ENCODE results near the gene ZBTB20. TPM values are rescaled to one million over a fixed set of nuclear protein-coding genes. Genes with fewer than 3 reads are reported as not detected.
A peak's percentile ranks its signal among the peaks of the same experiment; 100 is the strongest.

Gene ZBTB20
- total RNA-seq, 2 donors from 2014 or later: 55.3 to 61.2 TPM

DNA sequence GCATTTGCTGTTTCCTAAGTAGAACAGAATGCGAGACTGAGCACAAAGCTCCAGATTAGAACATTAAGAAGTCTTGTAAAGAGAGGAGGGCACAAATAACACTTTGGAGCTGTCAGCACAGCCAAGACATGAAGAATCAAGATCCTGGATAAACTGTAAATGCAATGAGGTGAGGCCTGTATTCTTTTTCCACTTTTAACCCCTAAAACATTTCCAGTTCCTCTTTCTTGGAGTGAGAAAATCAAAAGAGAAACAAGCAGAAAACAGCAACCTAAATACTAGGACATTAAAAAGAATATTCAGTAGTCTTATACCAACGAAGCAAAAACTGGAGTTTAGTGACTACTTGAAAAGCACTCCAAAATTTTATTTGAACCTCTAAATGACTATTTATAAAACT lies 204.3 kb downstream of the ZBTB20 start:
- no peaks in the 10 kb centered on the region for H3K36me3 Mint-ChIP-seq (ENCODE audit: low read depth)
- ATAC-seq (no peak), DNase-seq (no peak)
- no peaks in the 10 kb centered on the region for H3K9me3 ChIP-seq (ENCODE audit: control insufficient read depth, low read length, poor library complexity, severe bottlenecking)
- H3K4me1 Mint-ChIP-seq: no peaks in the 10 kb centered on the region
- H3K4me3 Mint-ChIP-seq: no peak overlapping the region
- no peak overlapping the region for H3K27ac Mint-ChIP-seq
- H3K27me3 Mint-ChIP-seq: no peaks in the 10 kb centered on the region

DNA sequence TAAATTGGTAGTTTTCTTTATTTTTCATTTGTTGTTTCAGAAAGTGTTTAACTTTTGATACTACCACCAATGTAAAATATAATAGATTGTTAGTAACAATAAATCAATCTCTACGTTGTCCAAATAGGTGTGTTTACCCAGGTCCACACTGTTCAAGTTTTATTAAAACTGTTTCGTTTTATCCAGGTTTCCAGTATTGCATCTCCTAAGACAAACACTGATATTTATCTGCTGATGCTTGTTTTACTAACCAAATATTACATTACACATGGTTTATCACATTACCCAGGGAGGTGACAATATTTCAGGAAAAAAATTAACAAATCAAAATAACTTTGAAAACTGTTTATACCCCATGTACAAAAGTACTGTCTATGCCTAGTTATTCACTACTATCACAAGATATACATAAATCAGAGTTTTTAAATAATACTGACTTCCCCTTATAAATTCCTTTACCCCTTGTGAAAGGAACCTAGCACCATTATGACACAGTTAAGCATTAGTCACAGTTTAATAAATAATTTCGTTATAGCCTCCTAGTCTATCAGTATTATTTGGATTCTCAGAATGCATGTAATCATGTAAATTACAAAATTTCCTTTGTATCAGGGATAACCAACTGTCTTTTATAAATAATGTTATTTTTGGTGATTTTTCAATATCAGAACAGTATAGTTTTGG lies 205.3 kb downstream of the ZBTB20 start:
- Mint-ChIP-seq H3K4me3 (no peak overlapping the region), H3K27me3 (no peaks in the 10 kb centered on the region), H3K36me3 (ENCODE audit: low read depth) (no peaks in the 10 kb centered on the region)

DNA sequence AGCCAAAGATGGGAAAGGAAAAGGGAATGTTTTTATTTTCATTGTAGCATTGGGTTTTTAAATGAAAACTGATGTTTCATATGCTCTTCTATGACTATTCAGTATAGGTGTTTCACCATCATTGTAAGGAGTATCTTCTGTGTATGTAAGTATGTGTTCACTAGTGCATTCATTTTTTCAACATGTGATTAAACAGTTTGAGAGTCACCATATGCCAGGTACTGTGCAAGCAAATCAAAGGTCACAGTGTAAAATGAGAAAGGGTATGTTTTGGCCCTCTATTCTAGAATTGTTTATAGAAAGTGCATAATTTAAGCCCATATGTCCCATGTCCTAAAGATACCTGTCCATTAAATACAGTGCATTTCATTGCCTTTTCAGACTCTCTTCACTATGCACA lies 207.2 kb downstream of the ZBTB20 start:
- peaks cover 2% of the 10 kb centered on the region for H3K36me3 Mint-ChIP-seq (ENCODE audit: low read depth)
- DNase-seq (no peak), ATAC-seq (no peak)
- no peak overlapping the region for H3K4me3 Mint-ChIP-seq
- no peaks in the 10 kb centered on the region for H3K4me1 Mint-ChIP-seq
- H3K9me3 ChIP-seq (ENCODE audit: control insufficient read depth, low read length, poor library complexity, severe bottlenecking): no peaks in the 10 kb centered on the region
- H3K27me3 Mint-ChIP-seq: no peaks in the 10 kb centered on the region
- no peak overlapping the region for H3K27ac Mint-ChIP-seq

More for the DNA sequence above, 205.3 kb downstream of the ZBTB20 start:
- H3K4me1 Mint-ChIP-seq: no peaks in the 10 kb centered on the region
- H3K27ac Mint-ChIP-seq: no peak overlapping the region
- H3K9me3 ChIP-seq (ENCODE audit: control insufficient read depth, low read length, poor library complexity, severe bottlenecking): no peaks in the 10 kb centered on the region
- DNase-seq (no peak), ATAC-seq (no peak)

DNA sequence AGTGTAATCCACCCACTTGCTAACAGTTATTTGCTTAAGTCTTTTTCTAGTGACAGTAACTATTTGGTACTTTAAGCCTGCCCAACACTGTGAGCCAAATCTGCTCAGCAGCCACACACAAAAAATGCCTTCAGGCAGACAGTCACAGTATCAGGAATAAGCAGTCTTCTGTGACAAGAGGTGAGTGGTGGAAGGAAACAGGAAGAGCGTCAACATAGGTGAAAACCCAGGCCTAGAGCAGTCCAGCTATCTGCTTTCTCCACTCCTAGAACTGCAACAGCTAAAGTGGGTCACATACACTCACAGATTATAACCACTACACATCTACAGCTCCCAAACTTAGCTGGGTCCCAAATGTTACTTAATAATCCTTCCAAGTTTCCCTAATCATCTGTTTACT lies 213.7 kb downstream of the ZBTB20 start:
- H3K4me1 Mint-ChIP-seq: peaks cover 6% of the 10 kb centered on the region
- no peak for ATAC-seq

DNA sequence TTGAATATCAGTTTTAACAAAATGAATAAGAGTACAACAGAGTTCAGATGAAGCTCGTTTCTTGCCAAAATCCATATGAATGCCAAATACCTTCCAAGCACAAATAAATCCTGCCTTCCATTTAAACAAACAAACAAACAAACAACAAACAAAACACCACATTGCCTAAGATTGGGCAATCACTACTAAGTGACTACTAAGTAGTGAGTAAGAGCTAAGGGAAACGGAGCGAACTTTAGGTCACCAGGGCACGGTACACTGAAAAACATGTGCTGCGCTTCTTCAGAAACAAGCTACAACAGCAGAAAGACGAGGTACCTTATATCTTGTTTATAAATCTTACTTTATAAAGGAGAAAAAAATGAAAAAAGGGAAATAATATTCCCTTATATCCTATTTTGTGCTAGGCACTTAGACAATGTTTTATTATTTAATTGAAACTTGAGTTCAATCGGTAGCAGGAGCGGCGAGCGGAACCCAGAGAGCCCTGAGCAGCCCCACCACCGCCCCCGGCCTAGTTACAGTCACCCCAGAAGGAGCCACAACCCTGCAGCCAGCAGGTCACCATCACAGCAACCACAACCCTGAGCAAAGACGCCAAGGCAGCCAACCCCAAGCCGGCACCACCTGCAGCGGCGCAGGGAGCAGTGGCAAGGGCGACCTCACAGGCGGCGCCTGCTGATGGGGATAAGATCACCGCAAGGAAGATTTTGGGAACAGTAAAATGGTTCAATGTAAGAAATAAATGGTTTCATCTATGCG lies 216.9 kb downstream of the ZBTB20 start:
- DNase-seq (no peak), ATAC-seq (no peak)
- no peak overlapping the region for H3K4me3 Mint-ChIP-seq
- H3K9me3 ChIP-seq (ENCODE audit: control insufficient read depth, low read length, poor library complexity, severe bottlenecking): no peaks in the 10 kb centered on the region
- H3K27me3 Mint-ChIP-seq: no peaks in the 10 kb centered on the region
- H3K4me1 Mint-ChIP-seq: peaks cover 6% of the 10 kb centered on the region
- peaks cover 15% of the 10 kb centered on the region for H3K36me3 Mint-ChIP-seq (ENCODE audit: low read depth)
- H3K27ac Mint-ChIP-seq: no peak overlapping the region

More for the DNA sequence above, 213.7 kb downstream of the ZBTB20 start:
- H3K36me3 Mint-ChIP-seq (ENCODE audit: low read depth): peaks cover 17% of the 10 kb centered on the region
- no peaks in the 10 kb centered on the region for H3K9me3 ChIP-seq (ENCODE audit: control insufficient read depth, low read length, poor library complexity, severe bottlenecking)
- H3K4me3 Mint-ChIP-seq: no peak overlapping the region
- H3K27ac Mint-ChIP-seq: no peak overlapping the region
- H3K27me3 Mint-ChIP-seq: no peaks in the 10 kb centered on the region
- no peak for DNase-seq

DNA sequence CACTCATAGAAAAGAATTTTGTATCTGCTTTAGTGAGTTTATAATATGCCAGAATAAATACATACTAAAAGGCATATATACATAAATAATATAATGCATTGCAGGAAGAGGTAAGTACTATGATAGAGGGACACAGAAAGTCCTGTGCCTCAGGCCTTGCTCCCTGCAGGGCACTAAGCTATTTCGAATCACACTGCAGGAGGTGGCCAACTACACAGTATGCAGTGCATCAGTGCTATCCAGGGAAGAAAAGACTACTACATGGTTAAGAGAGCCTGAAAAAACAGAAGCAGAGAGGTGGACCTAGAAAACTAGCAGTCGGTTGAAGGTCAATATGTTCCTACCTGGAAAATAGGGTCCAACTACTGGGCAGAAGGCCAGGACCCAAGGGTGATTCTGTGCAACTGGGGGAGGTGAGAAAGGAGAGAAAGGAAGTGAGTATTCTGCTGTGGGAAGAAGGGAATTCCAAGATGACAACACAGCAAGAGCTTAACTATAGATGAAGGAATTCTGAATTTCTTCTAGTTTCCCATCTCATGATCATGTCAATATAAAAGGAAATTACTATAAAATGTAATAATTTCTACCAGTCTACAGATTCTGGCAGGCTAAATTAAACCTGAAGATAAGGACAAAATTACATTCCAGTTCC lies 218.0 kb downstream of the ZBTB20 start:
- peaks cover 5% of the 10 kb centered on the region for H3K4me1 Mint-ChIP-seq
- ATAC-seq (no peak), DNase-seq (no peak)
- no peak overlapping the region for H3K4me3 Mint-ChIP-seq
- peaks cover 13% of the 10 kb centered on the region for H3K36me3 Mint-ChIP-seq (ENCODE audit: low read depth)
- H3K27me3 Mint-ChIP-seq: no peaks in the 10 kb centered on the region
- peak overlapping the region; percentile 77 for H3K27ac Mint-ChIP-seq
- H3K9me3 ChIP-seq (ENCODE audit: control insufficient read depth, low read length, poor library complexity, severe bottlenecking): no peaks in the 10 kb centered on the region

DNA sequence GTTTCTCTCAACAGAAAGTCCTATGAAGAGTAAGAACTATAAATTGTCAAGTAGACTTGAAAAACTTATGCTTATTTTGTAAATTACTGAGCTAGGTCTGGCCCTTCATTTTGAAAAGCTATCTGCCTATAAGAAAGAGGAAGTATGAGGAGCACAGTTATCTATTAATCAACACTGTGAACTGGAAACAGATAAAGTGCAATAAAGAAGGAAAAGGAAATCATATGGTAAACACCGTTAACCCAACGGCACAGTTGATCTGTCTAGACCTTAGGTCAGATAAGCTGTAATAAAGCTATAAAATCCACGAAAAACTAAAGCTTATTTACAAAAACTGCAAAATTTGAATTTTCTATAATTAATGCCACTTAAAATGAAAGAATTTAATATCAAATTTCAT lies 242.5 kb downstream of the ZBTB20 start:
- no peak for DNase-seq
- Mint-ChIP-seq H3K4me1 (peaks cover 18% of the 10 kb centered on the region), H3K36me3 (ENCODE audit: low read depth) (peaks cover 2% of the 10 kb centered on the region), H3K27ac (no peak overlapping the region), H3K4me3 (no peak overlapping the region), H3K27me3 (no peaks in the 10 kb centered on the region)
- ATAC-seq: no peak
- H3K9me3 ChIP-seq (ENCODE audit: control insufficient read depth, low read length, poor library complexity, severe bottlenecking): no peaks in the 10 kb centered on the region

DNA sequence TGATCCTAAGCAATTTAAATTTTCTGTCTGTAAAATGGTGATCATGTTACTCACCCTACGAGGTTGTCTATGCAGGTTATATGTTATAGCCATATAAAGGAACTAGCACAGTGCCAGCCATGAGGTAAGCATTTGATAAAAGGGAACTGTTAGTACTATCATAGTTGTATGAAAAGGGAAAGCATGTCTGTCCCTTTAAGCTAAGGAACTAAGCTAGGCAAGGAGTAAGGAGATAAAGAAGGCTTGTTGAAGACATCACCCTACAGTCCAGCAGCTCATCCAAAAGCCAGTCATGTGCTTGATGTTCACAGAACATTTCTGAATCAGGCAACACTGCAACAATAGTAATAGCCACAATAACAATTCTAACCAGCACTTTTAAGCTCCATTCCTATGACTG lies 243.9 kb downstream of the ZBTB20 start:
- no peak overlapping the region for H3K4me3 Mint-ChIP-seq
- H3K27ac Mint-ChIP-seq: no peak overlapping the region
- ATAC-seq (no peak), DNase-seq (no peak)
- peaks cover 18% of the 10 kb centered on the region for H3K4me1 Mint-ChIP-seq
- no peaks in the 10 kb centered on the region for H3K9me3 ChIP-seq (ENCODE audit: control insufficient read depth, low read length, poor library complexity, severe bottlenecking)
- H3K27me3 Mint-ChIP-seq: no peaks in the 10 kb centered on the region
- peaks cover 4% of the 10 kb centered on the region for H3K36me3 Mint-ChIP-seq (ENCODE audit: low read depth)

DNA sequence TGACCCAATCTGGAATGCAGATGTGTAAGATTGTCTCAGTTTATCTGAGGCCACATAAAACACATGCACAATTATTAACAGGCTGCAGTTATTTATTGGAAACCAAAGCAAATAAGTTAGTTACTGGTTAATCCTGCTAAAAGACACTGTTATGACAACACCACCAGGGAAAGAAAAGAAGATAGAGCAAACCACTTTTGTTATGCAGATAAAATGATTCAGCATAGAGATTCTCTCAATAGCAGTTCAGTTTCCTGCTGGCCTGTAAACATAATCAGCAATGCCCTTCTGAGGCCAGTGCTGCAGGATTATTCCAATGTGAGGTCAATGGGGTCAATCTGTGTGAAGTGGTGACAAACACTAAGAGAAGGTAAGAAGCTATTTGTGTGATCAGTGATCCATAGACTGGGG lies 244.4 kb downstream of the ZBTB20 start:
- no peaks in the 10 kb centered on the region for H3K9me3 ChIP-seq (ENCODE audit: control insufficient read depth, low read length, poor library complexity, severe bottlenecking)
- DNase-seq (no peak), ATAC-seq (no peak)
- Mint-ChIP-seq H3K36me3 (ENCODE audit: low read depth) (peaks cover 4% of the 10 kb centered on the region), H3K4me1 (peaks cover 18% of the 10 kb centered on the region), H3K27ac (no peak overlapping the region), H3K4me3 (no peak overlapping the region), H3K27me3 (no peaks in the 10 kb centered on the region)

DNA sequence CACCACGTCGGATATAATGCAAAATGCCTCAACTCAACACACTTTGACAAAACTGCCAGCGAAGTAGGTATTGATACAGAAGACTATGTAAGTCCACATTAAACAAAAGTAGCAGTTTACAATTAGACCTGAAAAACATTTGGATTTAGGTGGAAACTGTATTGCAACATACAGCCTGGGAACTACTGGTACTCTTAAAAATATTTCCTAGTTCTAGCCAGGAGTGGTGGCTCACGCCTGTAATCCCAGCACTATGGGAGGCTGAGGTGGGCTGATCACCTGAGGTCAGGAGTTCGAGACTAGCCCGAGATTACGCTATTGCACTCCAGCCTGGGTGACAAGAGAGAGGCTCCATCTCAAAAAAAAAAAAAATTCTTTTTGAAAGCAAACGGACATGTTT lies 246.2 kb downstream of the ZBTB20 start:
- H3K4me3 Mint-ChIP-seq: no peak overlapping the region
- no peak overlapping the region for H3K27ac Mint-ChIP-seq
- H3K4me1 Mint-ChIP-seq: peaks cover 17% of the 10 kb centered on the region
- no peaks in the 10 kb centered on the region for H3K9me3 ChIP-seq (ENCODE audit: control insufficient read depth, low read length, poor library complexity, severe bottlenecking)
- DNase-seq: no peak
- H3K36me3 Mint-ChIP-seq (ENCODE audit: low read depth): peaks cover 4% of the 10 kb centered on the region
- no peaks in the 10 kb centered on the region for H3K27me3 Mint-ChIP-seq
- ATAC-seq: no peak

DNA sequence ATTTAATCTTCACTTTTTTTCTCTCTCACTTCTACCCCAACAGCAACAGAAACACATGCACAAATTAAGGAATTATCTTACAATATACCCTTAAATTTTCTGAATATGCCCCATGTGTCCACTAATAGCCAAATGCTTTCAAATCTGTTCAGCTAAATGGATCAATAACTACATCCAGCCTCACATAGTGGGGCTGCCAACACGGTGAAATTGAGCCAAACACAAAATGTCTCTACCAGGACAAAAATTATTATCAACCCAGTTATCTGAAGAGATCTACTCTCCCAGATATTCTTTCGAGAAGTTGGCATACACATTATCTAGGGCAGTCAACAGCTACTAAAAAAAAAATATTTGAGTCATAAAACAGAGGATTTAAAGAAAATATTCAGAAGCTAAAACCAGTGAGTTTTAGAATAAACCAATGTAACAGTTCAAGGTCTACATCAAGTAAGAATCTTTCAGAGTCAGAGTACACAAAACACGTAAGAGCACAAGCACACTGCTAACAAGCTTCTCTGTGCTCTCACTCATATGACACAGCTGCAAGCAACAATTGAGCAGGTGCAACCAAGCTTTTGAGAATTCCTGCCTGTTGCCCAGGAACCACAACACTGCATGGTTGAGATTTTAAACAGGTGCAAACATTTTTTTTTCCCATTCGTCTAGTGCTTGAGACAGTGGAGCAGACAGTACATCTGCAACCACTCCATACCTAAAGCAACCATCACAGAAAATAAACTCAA lies 247.7 kb downstream of the ZBTB20 start:
- H3K9me3 ChIP-seq (ENCODE audit: control insufficient read depth, low read length, poor library complexity, severe bottlenecking): no peaks in the 10 kb centered on the region
- no peak for DNase-seq
- Mint-ChIP-seq H3K27ac (no peak overlapping the region), H3K4me1 (peaks cover 10% of the 10 kb centered on the region), H3K4me3 (no peak overlapping the region), H3K36me3 (ENCODE audit: low read depth) (peaks cover 2% of the 10 kb centered on the region), H3K27me3 (no peaks in the 10 kb centered on the region)
- ATAC-seq: no peak

DNA sequence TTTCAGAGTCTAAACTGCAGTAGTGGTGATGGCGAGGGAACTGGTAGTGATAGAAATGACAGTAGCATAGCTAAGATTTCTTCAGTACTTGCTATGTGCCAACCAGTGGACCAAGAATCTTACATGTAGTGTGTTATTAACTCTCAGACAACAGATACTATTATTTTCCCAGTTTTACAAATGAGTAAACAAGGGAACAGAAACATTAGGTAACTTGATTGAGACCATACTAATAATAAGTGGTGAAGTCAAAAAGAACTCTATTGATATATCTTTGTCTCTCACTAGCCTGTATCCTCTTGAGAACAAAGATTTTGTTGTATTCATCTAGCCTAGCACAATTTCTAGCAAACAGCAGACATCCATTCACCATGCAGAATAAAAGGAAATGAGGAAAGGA lies 250.1 kb downstream of the ZBTB20 start:
- H3K9me3 ChIP-seq (ENCODE audit: control insufficient read depth, low read length, poor library complexity, severe bottlenecking): no peaks in the 10 kb centered on the region
- H3K4me1 Mint-ChIP-seq: peaks cover 9% of the 10 kb centered on the region
- no peak overlapping the region for H3K4me3 Mint-ChIP-seq
- DNase-seq (no peak), ATAC-seq (no peak)
- no peaks in the 10 kb centered on the region for H3K27me3 Mint-ChIP-seq
- H3K36me3 Mint-ChIP-seq (ENCODE audit: low read depth): peaks cover 8% of the 10 kb centered on the region
- H3K27ac Mint-ChIP-seq: no peak overlapping the region

DNA sequence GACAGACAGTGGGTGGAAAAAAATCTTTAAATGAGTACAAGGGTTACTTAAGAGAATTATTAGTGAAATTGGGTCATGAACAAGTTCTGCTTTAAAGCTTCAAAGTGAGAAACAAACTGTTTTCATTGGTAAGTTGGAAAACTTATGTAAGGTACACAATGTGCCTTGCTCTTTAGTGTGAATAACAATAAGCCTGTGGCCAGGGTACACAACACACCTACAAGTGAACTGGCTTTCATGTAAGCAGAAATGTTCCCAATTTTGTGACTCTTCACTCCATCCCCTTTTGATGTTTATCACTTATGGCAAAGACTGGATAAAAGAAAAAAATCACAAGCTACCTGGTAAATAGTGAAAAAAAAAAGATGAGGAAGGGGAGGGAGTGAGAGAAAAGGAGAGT lies 253.7 kb downstream of the ZBTB20 start:
- no peak overlapping the region for H3K4me3 Mint-ChIP-seq

More for the DNA sequence above, 253.7 kb downstream of the ZBTB20 start:
- no peak for ATAC-seq
- H3K36me3 Mint-ChIP-seq (ENCODE audit: low read depth): peaks cover 8% of the 10 kb centered on the region
- no peak for DNase-seq
- no peaks in the 10 kb centered on the region for H3K9me3 ChIP-seq (ENCODE audit: control insufficient read depth, low read length, poor library complexity, severe bottlenecking)
- H3K27ac Mint-ChIP-seq: no peak overlapping the region
- no peaks in the 10 kb centered on the region for H3K27me3 Mint-ChIP-seq
- peaks cover 11% of the 10 kb centered on the region for H3K4me1 Mint-ChIP-seq

Measured in T-helper 17 cell (primary cell).